Measurements from ENCODE around the gene SNX30. TPM values are rescaled to one million over a fixed set of nuclear protein-coding genes. Genes with fewer than 3 reads are reported as not detected.

SNX30 gene
- total RNA-seq, 1 experiment from 2014 or later: 12.7 TPM

GRCh38 chr9:112811518-112811917 lies 61.0 kb downstream of the SNX30 start:
- ChIA-PET CTCF (no interaction called here), RAD21 (ENCODE audit: low non-redundant PET in 1 of 2, low total read pairs in 2 of 2, uncharacterized antibody in 2 of 2, unreplicated experiment in 2 of 2) (no interaction called here), POLR2A (no interaction called here)
- Histone ChIP-seq H3K4me1 (ENCODE audit: control insufficient read depth in 1 of 2, insufficient read depth in 2 of 2, low read length in 2 of 2) (no peaks in the 10 kb centered on the region), H2AFZ (ENCODE audit: low read depth, low read length, poor library complexity, severe bottlenecking) (no peak overlapping the region), H3K79me2 (ENCODE audit: insufficient read depth, low read length) (no peaks in the 10 kb centered on the region), H3K9me3 (ENCODE audit: control insufficient read depth in 1 of 2, insufficient read depth in 1 of 2, low read depth in 1 of 2, low read length in 2 of 2) (no peaks in the 10 kb centered on the region), H3K4me3 (replicated peaks in 1 of 2; ENCODE audit: low read depth in 1 of 2, low read length in 2 of 2) (no peak overlapping the region), H4K20me1 (ENCODE audit: insufficient read depth) (no peaks in the 10 kb centered on the region), H3K27me3 (ENCODE audit: insufficient read depth, low read length) (no peaks in the 10 kb centered on the region), H3K27ac (ENCODE audit: low read depth, low read length) (no peak overlapping the region), H3K9me2 (ENCODE audit: insufficient read depth) (no peaks in the 10 kb centered on the region), H3K4me2 (ENCODE audit: low read length) (no peak overlapping the region), H3K9ac (ENCODE audit: low read length) (no peak overlapping the region), H3K36me3 (ENCODE audit: control insufficient read depth in 1 of 2, insufficient read depth in 2 of 2, low read length in 2 of 2) (no peaks in the 10 kb centered on the region)
- BruUV-seq (replicated peaks): no TSS peak
- intact Hi-C loops (cut with micrococcal nuclease): no loop called here
- TF ChIP-seq JUND (IDR thresholded peaks at IDR 0.05) (no peak), SIN3A (IDR thresholded peaks at IDR 0.05; ENCODE audit: low read depth) (no peak), EZH2phosphoT487 (IDR thresholded peaks at IDR 0.05; ENCODE audit: borderline replicate concordance) (no peak), POLR2A (IDR thresholded peaks at IDR 0.05; ENCODE audit: borderline replicate concordance, extremely low read depth, insufficient read depth, insufficient read length) (no peak)
- TF ChIP-seq, protein P1, sequence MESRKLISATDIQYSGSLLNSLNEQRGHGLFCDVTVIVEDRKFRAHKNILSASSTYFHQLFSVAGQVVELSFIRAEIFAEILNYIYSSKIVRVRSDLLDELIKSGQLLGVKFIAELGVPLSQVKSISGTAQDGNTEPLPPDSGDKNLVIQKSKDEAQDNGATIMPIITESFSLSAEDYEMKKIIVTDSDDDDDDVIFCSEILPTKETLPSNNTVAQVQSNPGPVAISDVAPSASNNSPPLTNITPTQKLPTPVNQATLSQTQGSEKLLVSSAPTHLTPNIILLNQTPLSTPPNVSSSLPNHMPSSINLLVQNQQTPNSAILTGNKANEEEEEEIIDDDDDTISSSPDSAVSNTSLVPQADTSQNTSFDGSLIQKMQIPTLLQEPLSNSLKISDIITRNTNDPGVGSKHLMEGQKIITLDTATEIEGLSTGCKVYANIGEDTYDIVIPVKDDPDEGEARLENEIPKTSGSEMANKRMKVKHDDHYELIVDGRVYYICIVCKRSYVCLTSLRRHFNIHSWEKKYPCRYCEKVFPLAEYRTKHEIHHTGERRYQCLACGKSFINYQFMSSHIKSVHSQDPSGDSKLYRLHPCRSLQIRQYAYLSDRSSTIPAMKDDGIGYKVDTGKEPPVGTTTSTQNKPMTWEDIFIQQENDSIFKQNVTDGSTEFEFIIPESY (IDR thresholded peaks at IDR 0.05; ENCODE audit: extremely low read depth, insufficient replicate concordance, low read length): no peak
- TF ChIP-seq, protein P2, sequence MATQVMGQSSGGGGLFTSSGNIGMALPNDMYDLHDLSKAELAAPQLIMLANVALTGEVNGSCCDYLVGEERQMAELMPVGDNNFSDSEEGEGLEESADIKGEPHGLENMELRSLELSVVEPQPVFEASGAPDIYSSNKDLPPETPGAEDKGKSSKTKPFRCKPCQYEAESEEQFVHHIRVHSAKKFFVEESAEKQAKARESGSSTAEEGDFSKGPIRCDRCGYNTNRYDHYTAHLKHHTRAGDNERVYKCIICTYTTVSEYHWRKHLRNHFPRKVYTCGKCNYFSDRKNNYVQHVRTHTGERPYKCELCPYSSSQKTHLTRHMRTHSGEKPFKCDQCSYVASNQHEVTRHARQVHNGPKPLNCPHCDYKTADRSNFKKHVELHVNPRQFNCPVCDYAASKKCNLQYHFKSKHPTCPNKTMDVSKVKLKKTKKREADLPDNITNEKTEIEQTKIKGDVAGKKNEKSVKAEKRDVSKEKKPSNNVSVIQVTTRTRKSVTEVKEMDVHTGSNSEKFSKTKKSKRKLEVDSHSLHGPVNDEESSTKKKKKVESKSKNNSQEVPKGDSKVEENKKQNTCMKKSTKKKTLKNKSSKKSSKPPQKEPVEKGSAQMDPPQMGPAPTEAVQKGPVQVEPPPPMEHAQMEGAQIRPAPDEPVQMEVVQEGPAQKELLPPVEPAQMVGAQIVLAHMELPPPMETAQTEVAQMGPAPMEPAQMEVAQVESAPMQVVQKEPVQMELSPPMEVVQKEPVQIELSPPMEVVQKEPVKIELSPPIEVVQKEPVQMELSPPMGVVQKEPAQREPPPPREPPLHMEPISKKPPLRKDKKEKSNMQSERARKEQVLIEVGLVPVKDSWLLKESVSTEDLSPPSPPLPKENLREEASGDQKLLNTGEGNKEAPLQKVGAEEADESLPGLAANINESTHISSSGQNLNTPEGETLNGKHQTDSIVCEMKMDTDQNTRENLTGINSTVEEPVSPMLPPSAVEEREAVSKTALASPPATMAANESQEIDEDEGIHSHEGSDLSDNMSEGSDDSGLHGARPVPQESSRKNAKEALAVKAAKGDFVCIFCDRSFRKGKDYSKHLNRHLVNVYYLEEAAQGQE (IDR thresholded peaks at IDR 0.05; ENCODE audit: low read depth): no peak
- no peak for DNase-seq (ENCODE audit: low read depth, low spot score)
- no peak for ATAC-seq
